Vagina (tissue), 2 donors: ENCODE measurements around the gene TASOR2. TPM values are rescaled to one million over a fixed set of nuclear protein-coding genes. Genes with fewer than 3 reads are reported as not detected.

Source experiments
- DNase-seq, 2 donors: peaks; one replicate each; pipeline ENCODE4 v3.0.0-alpha.2; 2017; ENCODE audit errors: extremely low spot score in 2 of 2
- H3K27ac ChIP-seq: fragments of 200-600 bp; sonication (generic); one replicate; pipeline ENCODE4 v1.5.1; 2019
- H3K27me3 ChIP-seq: fragments of 200-600 bp; sonication (generic); one replicate; pipeline ENCODE4 v1.5.1; 2019
- H3K36me3 ChIP-seq, 2 donors: fragments of 200-600 bp; sonication (generic); one replicate each; pipeline ENCODE4 v1.5.1; 2017 to 2019
- H3K4me1 ChIP-seq: fragments of 200-600 bp; sonication (generic); one replicate; pipeline ENCODE4 v1.5.1; 2019
- H3K4me3 ChIP-seq, 2 donors: fragments of 200-600 bp; sonication (generic); 1 replicate in 1 of 2; 2 replicates in 1 of 2; pipeline ENCODE4 v1.5.1; 2016 to 2019
- H3K9me3 ChIP-seq: fragments of 200-600 bp; sonication (generic); one replicate; pipeline ENCODE4 v1.5.1; 2019
- POLR2A ChIP-seq, 2 donors: fragments of 450-650 bp; IDR thresholded peaks; one replicate each; pipeline ENCODE4 v1.6.1; 2017; ENCODE audit warnings: antibody characterized with exemption in 2 of 2, mild to moderate bottlenecking in 2 of 2, moderate library complexity in 2 of 2
- POLR2AphosphoS5 ChIP-seq, 2 donors: sonication (generic); formaldehyde crosslinking; IDR thresholded peaks; one replicate each; pipeline ENCODE4 v1.9.0; 2017; ENCODE audit warnings: antibody characterized with exemption in 2 of 2, mild to moderate bottlenecking in 2 of 2, low read depth in 1 of 2; ENCODE audit not compliant: insufficient read depth in 1 of 2
- intact Hi-C: fragments of 100-400 bp; cut with DNase I; formaldehyde crosslinking; loops from one replicate; pipeline ENCODE4 v1.15.1; 2023
- total RNA-seq: library from RNA; depleted of rRNA; stranded (reverse); fragments of >200 nt; gene quantifications from one replicate; pipeline ENCODE4 v1.2.3, GENCODE V29; 2016
- TF ChIP-seq, protein P1 (sequence below), 3 experiments: fragments of 450-650 bp in 2 of 3; fragments of 200-600 bp in 1 of 3; sonication (generic) in 1 of 3; IDR thresholded peaks; one replicate each; pipeline ENCODE4 v1.5.1; 2017 to 2019; ENCODE audit warnings: antibody characterized with exemption in 3 of 3, mild to moderate bottlenecking in 2 of 3, moderate library complexity in 2 of 3

The TASOR2 gene, protein sequence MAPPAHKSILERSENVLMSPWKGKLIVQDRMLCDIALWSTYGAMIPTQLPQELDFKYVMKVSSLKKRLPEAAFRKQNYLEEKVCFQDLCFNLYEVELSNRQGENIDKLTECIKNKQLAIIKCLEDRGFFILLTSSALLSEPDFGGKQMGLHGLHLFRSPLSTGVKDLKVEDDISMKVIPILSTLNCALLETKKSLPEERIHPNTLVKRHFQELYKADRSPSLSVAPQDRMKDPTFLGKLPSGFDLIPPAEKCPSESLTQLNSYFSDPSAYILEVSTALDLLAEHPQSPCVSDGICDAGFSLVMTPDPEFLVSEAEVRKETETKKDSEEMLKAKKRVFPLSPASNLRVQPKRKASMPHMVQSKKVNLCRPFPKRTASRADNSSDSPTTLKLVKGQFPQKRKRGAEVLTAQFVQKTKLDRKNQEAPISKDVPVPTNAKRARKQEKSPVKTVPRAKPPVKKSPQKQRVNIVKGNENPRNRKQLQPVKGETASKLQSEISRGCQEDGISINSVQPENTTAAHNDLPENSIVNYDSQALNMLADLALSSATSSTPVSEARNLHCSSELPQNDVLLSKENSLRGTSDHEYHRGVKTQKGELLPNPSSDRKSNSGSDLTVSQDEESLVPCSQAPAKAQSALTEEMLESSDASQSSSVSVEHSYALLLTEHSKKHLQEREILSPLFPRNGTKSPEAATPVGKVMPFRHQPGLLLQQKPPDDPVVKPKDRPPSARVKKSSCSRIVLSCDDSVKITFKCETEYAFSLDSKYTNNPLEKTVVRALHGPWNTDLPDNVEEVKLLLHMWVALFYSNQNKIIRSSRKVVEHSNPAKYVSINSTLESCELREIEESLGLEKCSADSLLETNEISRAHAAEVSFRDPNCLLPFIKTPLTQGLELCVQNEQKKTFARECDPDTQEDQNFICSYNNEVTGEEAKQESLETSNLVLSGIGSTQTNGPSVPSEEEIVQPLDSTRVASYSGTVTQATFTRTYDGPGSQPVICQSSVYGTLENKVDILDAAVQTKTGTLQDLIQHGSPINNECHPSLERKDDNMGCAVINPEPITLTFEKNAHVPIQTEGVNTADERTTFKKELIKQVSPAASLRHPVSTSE (N-terminal part only)
- 51.6 TPM for total RNA-seq

DNA sequence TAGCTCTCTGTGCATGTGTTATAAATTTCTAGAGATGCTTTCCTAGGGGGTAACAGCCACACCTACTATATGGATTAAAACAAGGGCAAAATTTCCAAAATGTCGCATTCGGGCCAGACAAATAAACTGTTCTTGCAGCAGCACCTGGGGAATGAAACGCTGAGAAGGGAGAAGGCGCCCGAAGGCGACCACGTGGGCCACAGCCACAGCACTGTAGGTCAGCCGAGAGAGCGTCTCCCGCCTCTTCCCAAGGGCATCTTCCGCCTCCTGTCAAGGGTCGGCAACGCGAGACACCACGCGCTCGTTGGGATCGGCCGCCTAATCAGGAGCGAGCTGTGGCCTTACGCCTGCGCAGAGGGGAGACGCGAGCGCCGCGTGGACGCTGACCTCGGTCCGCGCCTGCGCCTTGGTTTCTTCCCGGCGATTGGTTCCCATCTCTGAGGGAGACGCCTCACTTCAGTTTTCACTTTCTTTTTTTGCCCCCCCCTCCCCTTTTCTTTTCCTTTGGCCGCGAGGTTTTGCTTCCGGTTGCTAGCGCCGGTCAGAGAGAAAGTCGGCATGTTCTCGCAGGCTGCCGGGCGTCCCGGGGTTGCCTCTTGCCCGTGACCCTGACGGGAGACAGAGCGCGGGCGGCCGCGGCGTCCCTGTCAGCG, at the start of gene TASOR2:
Gene TASOR2, plus strand, starts transcription at position 521 of the 653 bp plus-strand sequence. CDS start 35,805 bp downstream, outside the sequence.
- Histone ChIP-seq H3K4me1 (peaks cover 24% of the 10 kb centered on the region), H3K27me3 (no peaks in the 10 kb centered on the region), H3K9me3 (no peaks in the 10 kb centered on the region), H3K36me3 (no peaks in the 10 kb centered on the region), H3K27ac (peak within 1 kb of the TSS; percentile 86), H3K4me3 (peak within 1 kb of the TSS; percentile 85 to 90)
- peak in 1 of 2 donors; percentile 96 for DNase-seq
- intact Hi-C loops: loop anchor here (10.0 kb wide), 1 partner anchor 130 kb away; the partner anchor contains the start of gene GDI2
- TF ChIP-seq POLR2AphosphoS5 (IDR thresholded peaks at IDR 0.05; ENCODE audit: insufficient read depth in 1 of 2, low read depth in 1 of 2) (peak; percentile 79 to 95), POLR2A (IDR thresholded peaks at IDR 0.05) (no peak)
- TF ChIP-seq, protein P1, sequence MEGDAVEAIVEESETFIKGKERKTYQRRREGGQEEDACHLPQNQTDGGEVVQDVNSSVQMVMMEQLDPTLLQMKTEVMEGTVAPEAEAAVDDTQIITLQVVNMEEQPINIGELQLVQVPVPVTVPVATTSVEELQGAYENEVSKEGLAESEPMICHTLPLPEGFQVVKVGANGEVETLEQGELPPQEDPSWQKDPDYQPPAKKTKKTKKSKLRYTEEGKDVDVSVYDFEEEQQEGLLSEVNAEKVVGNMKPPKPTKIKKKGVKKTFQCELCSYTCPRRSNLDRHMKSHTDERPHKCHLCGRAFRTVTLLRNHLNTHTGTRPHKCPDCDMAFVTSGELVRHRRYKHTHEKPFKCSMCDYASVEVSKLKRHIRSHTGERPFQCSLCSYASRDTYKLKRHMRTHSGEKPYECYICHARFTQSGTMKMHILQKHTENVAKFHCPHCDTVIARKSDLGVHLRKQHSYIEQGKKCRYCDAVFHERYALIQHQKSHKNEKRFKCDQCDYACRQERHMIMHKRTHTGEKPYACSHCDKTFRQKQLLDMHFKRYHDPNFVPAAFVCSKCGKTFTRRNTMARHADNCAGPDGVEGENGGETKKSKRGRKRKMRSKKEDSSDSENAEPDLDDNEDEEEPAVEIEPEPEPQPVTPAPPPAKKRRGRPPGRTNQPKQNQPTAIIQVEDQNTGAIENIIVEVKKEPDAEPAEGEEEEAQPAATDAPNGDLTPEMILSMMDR (IDR thresholded peaks at IDR 0.05): no peak

DNA sequence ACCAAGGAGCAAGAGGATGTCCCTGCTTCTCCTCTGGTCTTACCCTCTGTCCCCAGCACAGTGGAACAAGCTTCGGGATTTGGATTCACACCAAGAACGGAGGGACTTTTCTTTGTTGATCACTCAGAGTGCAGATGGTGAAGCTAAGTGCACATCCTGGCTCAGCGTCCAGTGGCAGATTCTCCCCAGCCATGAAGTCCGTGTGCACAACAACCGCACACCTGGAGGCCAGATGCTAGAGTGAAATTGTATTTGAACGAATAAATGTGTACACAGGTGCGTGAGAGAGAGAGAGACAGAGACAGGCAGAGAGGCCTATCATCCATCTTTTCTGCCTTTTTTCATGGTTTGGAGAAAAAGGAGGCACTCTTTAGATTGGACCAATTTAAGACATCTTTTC, 49.7 kb upstream of the TASOR2 start:
- no peaks in the 10 kb centered on the region for H3K27me3 ChIP-seq
- peaks cover 0 to 16% of the 10 kb centered on the region in 2 donors for H3K36me3 ChIP-seq
- no peak overlapping the region for H3K4me3 ChIP-seq
- DNase-seq: no peak
- intact Hi-C loops: no loop called here
- no peak for TF ChIP-seq POLR2AphosphoS5 (IDR thresholded peaks at IDR 0.05; ENCODE audit: insufficient read depth in 1 of 2, low read depth in 1 of 2)
- TF ChIP-seq, protein P1 (IDR thresholded peaks at IDR 0.05): no peak
- no peak for TF ChIP-seq POLR2A (IDR thresholded peaks at IDR 0.05)
- peaks cover 12% of the 10 kb centered on the region for H3K4me1 ChIP-seq
- H3K9me3 ChIP-seq: no peaks in the 10 kb centered on the region
- H3K27ac ChIP-seq: no peak overlapping the region

DNA sequence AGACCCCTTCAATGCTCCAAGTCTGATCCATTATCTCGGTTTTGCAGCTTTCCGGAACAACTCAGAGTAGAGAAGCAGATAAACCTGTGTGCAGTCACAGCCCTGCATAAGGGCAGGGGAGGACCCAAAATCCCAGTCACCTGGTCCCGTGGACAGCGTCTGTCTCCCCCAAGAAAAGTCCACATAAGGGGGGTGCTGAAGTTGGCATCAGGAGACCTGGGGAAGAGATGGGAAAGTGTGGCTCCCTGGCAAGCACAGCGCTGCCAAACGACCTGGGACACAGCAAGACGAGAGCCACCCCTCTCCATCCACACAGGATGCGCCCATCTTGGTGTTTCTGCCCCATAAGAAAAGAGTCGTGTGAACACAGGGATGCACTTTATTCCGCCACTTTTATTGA, 46.1 kb upstream of the TASOR2 start:
- intact Hi-C loops: no loop called here
- no peak for TF ChIP-seq POLR2A (IDR thresholded peaks at IDR 0.05)
- TF ChIP-seq, protein P1 (IDR thresholded peaks at IDR 0.05): no peak
- no peak for TF ChIP-seq POLR2AphosphoS5 (IDR thresholded peaks at IDR 0.05; ENCODE audit: insufficient read depth in 1 of 2, low read depth in 1 of 2)
- H3K4me3 ChIP-seq: no peak overlapping the region
- DNase-seq: no peak
- H3K9me3 ChIP-seq: no peaks in the 10 kb centered on the region
- H3K4me1 ChIP-seq: no peaks in the 10 kb centered on the region
- peaks cover 0 to 40% of the 10 kb centered on the region in 2 donors for H3K36me3 ChIP-seq
- H3K27me3 ChIP-seq: no peaks in the 10 kb centered on the region
- H3K27ac ChIP-seq: no peak overlapping the region

DNA sequence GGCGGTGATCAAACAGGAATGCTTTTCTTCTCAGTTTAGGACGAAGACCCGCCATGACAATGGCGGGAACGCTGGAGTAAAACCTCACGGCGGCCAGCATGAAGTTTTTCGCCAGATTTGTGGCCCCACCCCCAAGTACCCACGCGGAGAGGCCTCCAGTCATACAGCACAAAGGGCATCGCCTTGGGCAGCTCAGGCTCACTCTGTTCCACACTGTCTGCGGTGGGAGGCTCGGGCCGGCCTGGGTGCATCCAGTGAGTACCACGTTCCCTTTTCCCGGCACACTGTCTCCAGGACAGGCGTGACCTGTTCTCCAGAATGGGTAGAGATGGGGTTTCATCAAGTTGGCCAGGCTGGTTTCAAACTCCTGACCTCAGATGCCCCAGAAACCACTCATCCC, 45.6 kb upstream of the TASOR2 start:
- TF ChIP-seq POLR2AphosphoS5 (IDR thresholded peaks at IDR 0.05; ENCODE audit: insufficient read depth in 1 of 2, low read depth in 1 of 2) (no peak), POLR2A (IDR thresholded peaks at IDR 0.05) (no peak)
- TF ChIP-seq, protein P1 (IDR thresholded peaks at IDR 0.05): no peak
- no peaks in the 10 kb centered on the region for H3K27me3 ChIP-seq
- no peak for DNase-seq
- peaks cover 0 to 40% of the 10 kb centered on the region in 2 donors for H3K36me3 ChIP-seq
- H3K4me1 ChIP-seq: no peaks in the 10 kb centered on the region
- no peak overlapping the region for H3K27ac ChIP-seq
- H3K9me3 ChIP-seq: no peaks in the 10 kb centered on the region
- intact Hi-C loops: no loop called here
- H3K4me3 ChIP-seq: no peak overlapping the region
